PC-9 (cell line): ENCODE results near the gene AMIGO1.

Source experiments
- CTCF ChIP-seq: fragments of 200-600 bp; sonication (generic); conservative IDR thresholded peaks from 2 replicates; pipeline ENCODE4 v1.6.1; 2017; ENCODE audit warnings: mixed run types, antibody characterized with exemption, mild to moderate bottlenecking, moderate library complexity
- EZH2 ChIP-seq: fragments of 200-600 bp; sonication (generic); IDR thresholded peaks from 2 replicates; pipeline ENCODE4 v1.8.0; 2017; ENCODE audit warnings: antibody characterized with exemption, low read depth

- no peak for TF ChIP-seq CTCF
- no peak for TF ChIP-seq EZH2
These were observed 20.8 kb downstream of the AMIGO1 start for GRCh38 chr1:109488696-109489095.
